ENCODE data around the gene ACBD6. TPM values are rescaled to one million over a fixed set of nuclear protein-coding genes. Genes with fewer than 3 reads are reported as not detected.

Gene ACBD6
- total RNA-seq, 1 donor from 2014 or later = 66.1 TPM

DNA sequence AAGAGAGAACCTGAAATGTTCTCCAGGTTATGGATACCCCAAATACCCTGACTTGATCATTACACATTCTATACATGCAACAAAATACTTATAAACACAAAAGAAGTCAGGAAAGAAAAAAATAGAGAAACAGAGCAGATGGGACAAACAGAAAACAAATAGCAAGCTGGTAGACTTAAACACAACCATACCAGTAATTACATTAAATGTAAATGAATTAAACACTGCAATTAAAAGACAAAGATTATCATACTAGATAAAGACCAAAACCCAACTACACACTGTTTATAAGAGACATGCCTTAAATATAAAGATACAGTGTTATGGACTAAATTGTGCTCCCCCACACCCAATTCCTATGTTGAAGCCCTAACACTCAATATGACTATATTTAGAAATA is 117.2 kb downstream of the ACBD6 start:
- DNase-seq (ENCODE audit: low read depth) = no peak
- no peak for TF ChIP-seq CTCF (conservative IDR thresholded peaks at IDR 0.05; ENCODE audit: low read depth, low read length)
- no peak overlapping the region for H3K4me3 ChIP-seq (ENCODE audit: low read depth, low read length)

- TF ChIP-seq CTCF (conservative IDR thresholded peaks at IDR 0.05; ENCODE audit: low read depth, low read length) = no peak
- DNase-seq (ENCODE audit: low read depth) = no peak
- no peak overlapping the region for H3K4me3 ChIP-seq (ENCODE audit: low read depth, low read length)
Measured at GRCh38 chr1:180384286-180385005, 117.9 kb downstream of the ACBD6 start.

DNA sequence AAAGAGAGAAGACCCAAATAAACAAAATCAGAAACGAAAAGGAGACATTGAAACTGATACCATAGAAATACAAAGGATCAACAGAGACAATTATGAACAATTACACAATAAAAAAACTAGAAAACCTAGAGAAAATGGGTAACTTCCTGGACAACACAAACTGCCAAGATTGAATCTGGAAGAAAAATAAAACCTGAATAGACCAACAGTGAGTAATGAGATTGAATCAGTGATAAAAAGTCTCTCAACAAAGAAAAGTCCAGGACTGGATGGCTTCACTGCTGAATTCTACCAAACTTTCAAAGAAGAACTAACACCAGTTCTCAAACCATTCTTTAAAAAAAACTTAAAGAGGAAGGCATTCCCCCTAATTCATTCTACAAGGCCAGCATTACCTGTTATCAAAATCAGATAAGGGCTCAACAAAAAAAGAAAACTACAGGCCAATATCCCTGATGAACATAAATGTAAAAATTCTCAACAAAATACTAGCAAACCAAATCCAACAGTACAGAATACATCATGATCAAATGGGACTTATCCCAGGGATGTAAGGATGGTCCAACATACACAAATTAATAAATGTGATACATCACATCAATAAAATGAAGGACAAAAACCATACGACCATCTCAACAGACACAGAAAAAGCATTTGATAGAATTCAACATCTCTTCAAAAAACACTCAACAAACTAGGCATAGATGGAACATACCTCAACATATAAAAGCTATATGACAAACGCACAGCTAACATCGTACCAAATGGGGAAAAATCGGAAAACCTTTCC is 119.9 kb downstream of the ACBD6 start:
- no peak overlapping the region for H3K4me3 ChIP-seq (ENCODE audit: low read depth, low read length)
- no peak for DNase-seq (ENCODE audit: low read depth)
- TF ChIP-seq CTCF (conservative IDR thresholded peaks at IDR 0.05; ENCODE audit: low read depth, low read length) = no peak

DNA sequence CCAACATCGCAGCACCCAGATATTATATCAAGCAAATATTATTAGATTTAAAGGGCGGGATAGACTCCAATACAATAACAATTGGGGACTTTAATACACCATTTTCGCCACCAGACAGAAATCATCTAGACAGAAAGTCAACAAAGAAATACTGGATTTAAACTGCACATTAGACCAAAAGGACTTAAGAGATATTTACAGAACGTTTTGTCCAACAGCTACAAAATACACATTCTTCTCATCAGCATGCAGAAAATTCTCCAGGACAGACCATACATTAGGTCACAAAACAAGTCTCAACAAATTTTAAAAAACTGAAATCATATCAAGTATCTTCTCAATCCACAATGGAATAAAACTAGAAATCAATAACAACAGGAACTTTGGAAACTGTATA is 121.2 kb downstream of the ACBD6 start:
- H3K4me3 ChIP-seq (ENCODE audit: low read depth, low read length) = no peak overlapping the region
- DNase-seq (ENCODE audit: low read depth) = no peak

DNA sequence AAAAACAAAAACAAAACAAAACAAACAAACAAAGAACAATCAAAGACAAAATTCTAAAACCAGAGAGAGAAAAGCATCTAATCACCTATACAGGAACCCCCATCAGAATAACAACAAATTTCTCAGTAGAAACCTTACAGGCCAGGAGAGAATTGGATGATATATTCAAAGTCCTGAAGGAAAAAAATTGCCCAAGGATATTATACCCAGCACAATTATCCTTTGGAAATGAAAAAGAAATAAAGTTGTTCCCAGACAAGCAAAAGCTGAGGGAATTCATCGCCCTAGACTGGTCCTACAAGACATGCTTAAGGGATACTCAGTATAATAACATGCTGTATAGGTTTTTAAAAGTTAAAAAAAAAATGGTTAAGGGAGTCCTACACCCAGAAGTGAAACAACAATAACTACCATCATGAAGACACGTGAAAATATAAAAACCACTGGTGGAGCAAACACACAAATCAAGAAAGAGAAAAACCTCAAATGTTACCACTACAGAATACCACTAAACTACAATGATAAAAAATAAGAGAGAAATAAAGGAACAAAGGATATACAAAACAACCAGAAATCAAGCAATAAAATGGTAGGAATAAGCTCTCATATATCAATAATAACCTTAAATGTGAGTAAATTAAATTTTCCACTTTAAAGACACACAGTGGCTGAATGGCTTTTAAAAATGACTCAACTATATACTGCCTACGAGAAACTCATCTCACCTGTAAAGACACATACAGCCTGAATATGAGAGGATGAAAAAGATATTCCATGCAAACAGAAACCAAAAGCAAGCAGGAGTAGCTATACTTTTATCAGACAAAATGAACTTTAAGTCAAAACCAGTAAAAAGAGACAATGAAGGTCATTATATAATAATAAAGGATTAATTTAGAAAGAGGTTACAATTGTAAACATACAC is 121.9 kb downstream of the ACBD6 start:
- no peak overlapping the region for H3K4me3 ChIP-seq (ENCODE audit: low read depth, low read length)
- no peak for TF ChIP-seq CTCF (conservative IDR thresholded peaks at IDR 0.05; ENCODE audit: low read depth, low read length)
- DNase-seq (ENCODE audit: low read depth) = no peak

More for the DNA sequence above, 121.2 kb downstream of the ACBD6 start:
- TF ChIP-seq CTCF (conservative IDR thresholded peaks at IDR 0.05; ENCODE audit: low read depth, low read length) = no peak

DNA sequence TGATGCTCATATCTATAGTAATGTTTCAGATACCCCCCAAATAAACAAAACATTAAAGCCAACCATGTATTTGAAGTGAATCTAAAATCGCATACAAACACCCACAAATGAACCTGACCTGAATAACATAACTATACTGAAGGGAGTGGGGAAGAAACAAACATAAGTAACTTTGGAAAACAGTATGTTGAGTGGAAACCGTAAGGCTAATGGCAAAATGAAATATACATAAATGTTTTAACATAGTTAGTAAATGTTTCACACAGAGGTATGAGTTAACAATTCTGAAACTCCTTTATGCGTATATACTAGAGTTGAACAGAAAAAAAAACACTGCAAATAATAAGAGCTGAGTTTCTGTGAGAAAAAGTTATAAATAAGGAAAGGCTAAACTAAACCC is 125.6 kb downstream of the ACBD6 start:
- TF ChIP-seq CTCF (conservative IDR thresholded peaks at IDR 0.05; ENCODE audit: low read depth, low read length) = no peak
- no peak for DNase-seq (ENCODE audit: low read depth)
- no peak overlapping the region for H3K4me3 ChIP-seq (ENCODE audit: low read depth, low read length)

All from epithelial cell of proximal tubule (primary cell).